Measurements from ENCODE around the gene EMSY.
"Not testable (repeated sequence)": the region's sequence is repeated elsewhere in the genome, so short reads cannot be mapped to it uniquely, and the experiment has no call there.

EMSY gene

GRCh38 chr11:76588455-76589325 is 143.9 kb downstream of the EMSY start:
- no peak for DNase-seq (ENCODE audit: low read depth)
- H3K4me3 ChIP-seq (ENCODE audit: control insufficient read depth, low read depth, low read length): no peak overlapping the region
- TF ChIP-seq, protein P1, sequence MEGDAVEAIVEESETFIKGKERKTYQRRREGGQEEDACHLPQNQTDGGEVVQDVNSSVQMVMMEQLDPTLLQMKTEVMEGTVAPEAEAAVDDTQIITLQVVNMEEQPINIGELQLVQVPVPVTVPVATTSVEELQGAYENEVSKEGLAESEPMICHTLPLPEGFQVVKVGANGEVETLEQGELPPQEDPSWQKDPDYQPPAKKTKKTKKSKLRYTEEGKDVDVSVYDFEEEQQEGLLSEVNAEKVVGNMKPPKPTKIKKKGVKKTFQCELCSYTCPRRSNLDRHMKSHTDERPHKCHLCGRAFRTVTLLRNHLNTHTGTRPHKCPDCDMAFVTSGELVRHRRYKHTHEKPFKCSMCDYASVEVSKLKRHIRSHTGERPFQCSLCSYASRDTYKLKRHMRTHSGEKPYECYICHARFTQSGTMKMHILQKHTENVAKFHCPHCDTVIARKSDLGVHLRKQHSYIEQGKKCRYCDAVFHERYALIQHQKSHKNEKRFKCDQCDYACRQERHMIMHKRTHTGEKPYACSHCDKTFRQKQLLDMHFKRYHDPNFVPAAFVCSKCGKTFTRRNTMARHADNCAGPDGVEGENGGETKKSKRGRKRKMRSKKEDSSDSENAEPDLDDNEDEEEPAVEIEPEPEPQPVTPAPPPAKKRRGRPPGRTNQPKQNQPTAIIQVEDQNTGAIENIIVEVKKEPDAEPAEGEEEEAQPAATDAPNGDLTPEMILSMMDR (IDR thresholded peaks at IDR 0.05; ENCODE audit: control insufficient read depth, insufficient read depth, low read depth, low read length, missing control alignments): no peak

- no peak overlapping the region for H3K4me3 ChIP-seq (ENCODE audit: control insufficient read depth, low read depth, low read length)
- DNase-seq (ENCODE audit: low read depth): no peak
- TF ChIP-seq, protein P1 (IDR thresholded peaks at IDR 0.05; ENCODE audit: control insufficient read depth, insufficient read depth, low read depth, low read length, missing control alignments): no peak
These were observed 144.7 kb downstream of the EMSY start for GRCh38 chr11:76589477-76589876.

DNA sequence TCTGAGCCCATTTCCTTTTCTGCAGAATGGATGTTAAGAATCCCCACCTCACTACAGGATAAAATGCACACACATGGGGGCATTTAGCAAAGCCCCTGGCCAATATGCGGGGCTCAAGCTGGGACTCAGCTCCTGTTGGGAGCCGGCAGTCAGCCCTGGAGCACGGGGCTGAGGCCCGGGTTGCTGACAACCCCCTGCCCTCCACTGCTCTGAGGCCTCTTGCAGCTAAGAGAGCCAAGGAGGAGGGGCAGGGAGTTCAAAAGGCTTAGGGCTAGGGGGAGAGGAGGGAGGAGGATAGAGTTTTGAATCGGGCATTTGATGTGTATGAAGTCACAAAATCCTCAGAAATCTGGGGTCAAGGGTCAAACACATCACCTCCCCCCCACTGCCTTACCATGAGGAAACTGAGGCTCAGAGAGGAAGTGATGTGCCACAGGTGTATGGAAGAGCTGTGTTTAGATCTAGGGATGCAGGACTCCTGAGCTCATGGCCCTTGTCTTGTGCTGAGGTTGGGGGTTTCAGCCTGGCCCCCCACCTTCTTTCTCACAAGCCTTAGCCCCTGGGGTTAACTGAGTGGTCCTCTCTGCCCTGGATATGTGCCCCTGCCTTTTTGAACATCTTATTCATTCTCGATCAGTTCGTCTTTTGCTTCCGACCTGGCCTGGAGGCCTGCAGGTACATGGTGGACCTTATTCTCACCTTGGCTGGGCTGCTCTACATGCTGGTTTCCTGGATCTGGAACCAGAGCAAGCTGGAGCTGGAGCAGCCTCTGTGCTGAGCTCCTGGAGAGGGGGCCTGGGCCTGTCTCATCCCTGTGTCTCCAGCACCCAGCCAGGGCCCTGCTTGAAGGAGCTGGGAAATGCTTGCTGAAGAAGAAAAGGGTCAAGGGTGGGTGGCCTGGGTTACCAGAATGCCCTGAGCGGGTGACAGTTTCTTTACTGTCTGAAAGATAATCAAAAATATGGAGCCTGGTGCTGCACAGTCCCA is 145.4 kb downstream of the EMSY start:
- TF ChIP-seq, protein P1 (IDR thresholded peaks at IDR 0.05; ENCODE audit: control insufficient read depth, insufficient read depth, low read depth, low read length, missing control alignments): no peak
- H3K4me3 ChIP-seq (ENCODE audit: control insufficient read depth, low read depth, low read length): no peak overlapping the region
- DNase-seq (ENCODE audit: low read depth): no peak

DNA sequence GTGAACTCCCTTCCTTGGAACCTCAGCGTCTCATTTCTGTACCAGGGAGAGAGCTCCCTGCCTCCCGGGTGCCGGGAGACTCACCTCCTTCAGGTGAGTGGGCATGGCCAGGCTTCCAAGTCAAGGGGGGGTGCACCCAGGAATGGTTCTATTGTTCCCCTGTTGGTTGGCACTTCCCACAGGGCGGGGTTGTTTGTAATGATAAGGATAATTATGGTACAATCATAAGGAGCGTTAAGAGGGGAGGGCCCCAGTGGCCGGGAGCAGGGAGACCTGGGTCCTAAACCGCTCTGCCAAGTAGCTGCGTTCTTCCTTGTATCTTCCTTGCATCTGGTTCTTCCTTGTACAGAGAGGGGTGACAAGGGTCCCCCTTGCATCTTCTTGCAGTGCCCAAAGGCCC is 146.6 kb downstream of the EMSY start:
- TF ChIP-seq, protein P1 (IDR thresholded peaks at IDR 0.05; ENCODE audit: control insufficient read depth, insufficient read depth, low read depth, low read length, missing control alignments): no peak
- no peak overlapping the region for H3K4me3 ChIP-seq (ENCODE audit: control insufficient read depth, low read depth, low read length)
- no peak for DNase-seq (ENCODE audit: low read depth)

GRCh38 chr11:76592025-76592914 is 147.5 kb downstream of the EMSY start:
- TF ChIP-seq, protein P1 (IDR thresholded peaks at IDR 0.05; ENCODE audit: control insufficient read depth, insufficient read depth, low read depth, low read length, missing control alignments): no peak
- no peak for DNase-seq (ENCODE audit: low read depth)
- H3K4me3 ChIP-seq (ENCODE audit: control insufficient read depth, low read depth, low read length): no peak overlapping the region

- H3K4me3 ChIP-seq (ENCODE audit: control insufficient read depth, low read depth, low read length): no peak overlapping the region
- TF ChIP-seq, protein P1 (IDR thresholded peaks at IDR 0.05; ENCODE audit: control insufficient read depth, insufficient read depth, low read depth, low read length, missing control alignments): no peak
- DNase-seq (ENCODE audit: low read depth): no peak
These were observed 148.1 kb downstream of the EMSY start for GRCh38 chr11:76592961-76593360.

DNA sequence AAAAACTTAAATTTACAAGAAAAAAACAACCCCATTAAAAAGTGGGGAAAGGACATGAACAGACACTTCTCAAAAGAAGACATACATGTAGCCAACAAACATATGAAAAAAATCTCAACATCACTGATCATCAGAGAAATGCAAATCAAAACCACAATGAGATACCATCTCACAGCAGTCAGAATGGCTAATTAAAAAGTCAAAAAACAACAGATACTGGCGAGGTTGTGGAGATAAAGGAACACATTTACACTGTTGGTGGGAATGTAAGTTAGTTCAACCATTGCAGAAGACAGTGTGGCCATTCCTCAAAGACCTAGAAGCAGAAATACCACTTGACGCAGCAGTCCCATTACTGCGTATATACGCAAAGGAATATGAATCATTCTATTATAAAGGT is 150.3 kb downstream of the EMSY start:
- not testable (repeated sequence) for H3K4me3 ChIP-seq (ENCODE audit: control insufficient read depth, low read depth, low read length); DNase-seq (ENCODE audit: low read depth)

Measured in AG09309 (cell line).